ENCODE data around the gene CBX8.

- peak; percentile 30 for TF ChIP-seq CTCF (IDR thresholded peaks at IDR 0.05; ENCODE audit: poor library complexity)
- peak; percentile 0 for TF ChIP-seq EZH2phosphoT487 (IDR thresholded peaks at IDR 0.05; ENCODE audit: low read depth, severe bottlenecking, unreplicated experiment)
Measured at GRCh38 chr17:79840269-79840988, 43.6 kb upstream of the CBX8 start.
